ENCODE measurements around the gene ODAD4. TPM values are rescaled to one million over a fixed set of nuclear protein-coding genes. Genes with fewer than 3 reads are reported as not detected.
"Not testable (repeated sequence)": the region's sequence is repeated elsewhere in the genome, so short reads cannot be mapped to it uniquely, and the experiment has no call there.

Gene ODAD4
- total and polyA plus RNA-seq, 2 experiments from 2014 or later: 0.53 to 0.76 TPM

GRCh38 chr17:41928693-41929251 lies 1.6 kb upstream of the ODAD4 start:
- WGBS (ENCODE audit: low lambda C conversion rate, missing lambda C conversion rate): 76% methylated on average over 6 of the region's 6 CpGs
- Histone ChIP-seq H3K27me3 (no peaks in the 10 kb centered on the region), H3K36me3 (replicated peaks; ENCODE audit: insufficient read depth, low read depth) (no peaks in the 10 kb centered on the region), H3K4me3 (no peak overlapping the region), H2AFZ (no peak overlapping the region), H3K9me2 (replicated peaks; ENCODE audit: insufficient read depth) (no peaks in the 10 kb centered on the region), H3K9me3 (ENCODE audit: low read depth) (no peaks in the 10 kb centered on the region), H3K4me2 (peak overlapping the region; percentile 76), H3K79me2 (peaks cover 17% of the 10 kb centered on the region), H4K20me1 (ENCODE audit: insufficient read depth, poor library complexity, severe bottlenecking) (no peaks in the 10 kb centered on the region), H3K4me1 (ENCODE audit: insufficient read depth) (no peaks in the 10 kb centered on the region), H3K27ac (no peak overlapping the region)
- DNase-seq (ENCODE audit: low spot score): no peak
- TF ChIP-seq, protein P1, sequence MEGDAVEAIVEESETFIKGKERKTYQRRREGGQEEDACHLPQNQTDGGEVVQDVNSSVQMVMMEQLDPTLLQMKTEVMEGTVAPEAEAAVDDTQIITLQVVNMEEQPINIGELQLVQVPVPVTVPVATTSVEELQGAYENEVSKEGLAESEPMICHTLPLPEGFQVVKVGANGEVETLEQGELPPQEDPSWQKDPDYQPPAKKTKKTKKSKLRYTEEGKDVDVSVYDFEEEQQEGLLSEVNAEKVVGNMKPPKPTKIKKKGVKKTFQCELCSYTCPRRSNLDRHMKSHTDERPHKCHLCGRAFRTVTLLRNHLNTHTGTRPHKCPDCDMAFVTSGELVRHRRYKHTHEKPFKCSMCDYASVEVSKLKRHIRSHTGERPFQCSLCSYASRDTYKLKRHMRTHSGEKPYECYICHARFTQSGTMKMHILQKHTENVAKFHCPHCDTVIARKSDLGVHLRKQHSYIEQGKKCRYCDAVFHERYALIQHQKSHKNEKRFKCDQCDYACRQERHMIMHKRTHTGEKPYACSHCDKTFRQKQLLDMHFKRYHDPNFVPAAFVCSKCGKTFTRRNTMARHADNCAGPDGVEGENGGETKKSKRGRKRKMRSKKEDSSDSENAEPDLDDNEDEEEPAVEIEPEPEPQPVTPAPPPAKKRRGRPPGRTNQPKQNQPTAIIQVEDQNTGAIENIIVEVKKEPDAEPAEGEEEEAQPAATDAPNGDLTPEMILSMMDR (IDR thresholded peaks at IDR 0.05; ENCODE audit: poor library complexity): no peak
- TF ChIP-seq EZH2phosphoT487 (IDR thresholded peaks at IDR 0.05; ENCODE audit: low read depth, severe bottlenecking, unreplicated experiment) (no peak), EZH2 (IDR thresholded peaks at IDR 0.05; ENCODE audit: borderline replicate concordance) (no peak)

- H3K4me1 ChIP-seq (ENCODE audit: insufficient read depth); H3K36me3 ChIP-seq (replicated peaks; ENCODE audit: insufficient read depth, low read depth); H3K9me3 ChIP-seq (ENCODE audit: low read depth); H3K27me3 ChIP-seq; DNase-seq (ENCODE audit: low spot score); H3K9me2 ChIP-seq (replicated peaks; ENCODE audit: insufficient read depth); H4K20me1 ChIP-seq (ENCODE audit: insufficient read depth, poor library complexity, severe bottlenecking); H3K4me3 ChIP-seq: not testable (repeated sequence)
- Histone ChIP-seq H3K27ac (peak overlapping the region; percentile 34), H3K79me2 (peaks cover 17% of the 10 kb centered on the region), H3K4me2 (peak overlapping the region; percentile 67), H2AFZ (peak overlapping the region; percentile 58)
- 54% methylated on average over 18 of the region's 18 CpGs for WGBS (ENCODE audit: low lambda C conversion rate, missing lambda C conversion rate)
Measured at GRCh38 chr17:41930833-41931156, 378 bp downstream of the ODAD4 start.

DNA sequence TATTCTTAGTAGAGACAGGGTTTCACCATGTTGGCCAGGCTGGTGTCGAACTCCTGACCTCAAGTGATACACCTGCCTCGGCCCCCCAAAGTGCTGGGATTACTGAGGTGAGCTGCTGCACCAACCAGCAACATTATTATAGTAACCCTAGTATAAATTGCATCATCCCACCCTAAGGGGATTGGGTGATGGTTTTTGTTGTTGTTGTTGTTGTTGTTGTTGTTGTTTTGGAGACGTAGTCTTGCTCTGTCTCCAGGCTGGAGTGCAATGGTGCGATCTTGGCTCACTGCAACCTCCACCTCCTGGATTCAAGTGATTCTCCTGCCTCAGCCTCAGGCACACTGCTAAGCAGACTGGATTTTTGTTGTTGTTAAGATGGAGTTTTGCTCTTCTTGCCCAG lies 1.3 kb downstream of the ODAD4 start:
- not testable (repeated sequence) for H3K36me3 ChIP-seq (replicated peaks; ENCODE audit: insufficient read depth, low read depth); H3K9me3 ChIP-seq (ENCODE audit: low read depth); H4K20me1 ChIP-seq (ENCODE audit: insufficient read depth, poor library complexity, severe bottlenecking); H3K4me1 ChIP-seq (ENCODE audit: insufficient read depth); H3K4me3 ChIP-seq; H3K27ac ChIP-seq; H3K9me2 ChIP-seq (replicated peaks; ENCODE audit: insufficient read depth); H3K4me2 ChIP-seq; DNase-seq (ENCODE audit: low spot score); H3K27me3 ChIP-seq; H2AFZ ChIP-seq
- WGBS (ENCODE audit: low lambda C conversion rate, missing lambda C conversion rate): 94% methylated on average over 4 of the region's 4 CpGs
- peaks cover 17% of the 10 kb centered on the region for H3K79me2 ChIP-seq

DNA sequence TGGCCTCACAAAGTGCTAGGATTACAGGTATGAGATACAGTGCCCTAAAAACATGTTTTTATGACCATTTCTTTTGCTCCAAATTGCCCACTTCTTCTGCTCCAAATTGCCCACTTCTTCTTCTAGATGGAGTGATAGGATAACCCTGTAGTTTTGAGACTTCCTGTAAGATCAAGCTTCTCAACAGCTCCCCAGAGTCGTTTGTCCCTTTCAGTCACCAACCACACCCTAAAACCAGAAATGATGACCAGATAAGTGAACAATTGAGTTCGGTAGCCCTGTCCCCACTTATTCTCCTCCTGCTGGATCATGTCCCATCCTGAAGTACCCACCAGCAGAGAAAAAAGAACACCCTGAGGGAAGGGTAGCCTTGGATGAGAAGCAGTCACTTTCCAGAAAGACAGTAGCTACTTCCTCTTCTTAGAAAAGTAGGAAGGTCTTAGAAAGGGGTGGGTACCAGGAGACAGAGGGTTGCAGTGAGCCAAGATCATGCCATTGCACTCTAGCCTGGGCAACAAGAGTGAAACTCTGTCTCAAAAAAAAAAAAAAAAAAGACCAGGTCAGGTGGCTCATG lies 2.5 kb downstream of the ODAD4 start:
- WGBS (ENCODE audit: low lambda C conversion rate, missing lambda C conversion rate): 56% methylated on average over 2 of the region's 2 CpGs
- Histone ChIP-seq H3K4me2 (no peak overlapping the region), H3K9me2 (replicated peaks; ENCODE audit: insufficient read depth) (no peaks in the 10 kb centered on the region), H3K36me3 (replicated peaks; ENCODE audit: insufficient read depth, low read depth) (no peaks in the 10 kb centered on the region), H4K20me1 (ENCODE audit: insufficient read depth, poor library complexity, severe bottlenecking) (no peaks in the 10 kb centered on the region), H3K4me3 (no peak overlapping the region), H2AFZ (no peak overlapping the region), H3K9me3 (ENCODE audit: low read depth) (no peaks in the 10 kb centered on the region), H3K27me3 (no peaks in the 10 kb centered on the region), H3K4me1 (ENCODE audit: insufficient read depth) (no peaks in the 10 kb centered on the region), H3K27ac (no peak overlapping the region), H3K79me2 (peaks cover 12% of the 10 kb centered on the region)
- TF ChIP-seq EZH2phosphoT487 (IDR thresholded peaks at IDR 0.05; ENCODE audit: low read depth, severe bottlenecking, unreplicated experiment) (no peak), EZH2 (IDR thresholded peaks at IDR 0.05; ENCODE audit: borderline replicate concordance) (no peak)
- TF ChIP-seq, protein P1 (IDR thresholded peaks at IDR 0.05; ENCODE audit: poor library complexity): no peak
- no peak for DNase-seq (ENCODE audit: low spot score)
